Activated CD4-positive, alpha-beta memory T cell treated with anti-CD3 and anti-CD28 coated beads, Interleukin-2, amount 10 ng/mL, durations not matched to agents 7 days and 5 days (primary cell): ENCODE data around the gene PKHD1. TPM values are rescaled to one million over a fixed set of nuclear protein-coding genes. Genes with fewer than 3 reads are reported as not detected.

Experiments used
- CTCF ChIA-PET: fragments of 350-600 bp; sonication (Branson Sonifier 250); formaldehyde crosslinking; loops from one replicate; lab custom pipeline; 2021; ENCODE audit warnings: antibody characterized with exemption, inconsistent platforms; lab: Charles Lee
- POLR2A ChIA-PET: fragments of 350-600 bp; sonication (Branson Sonifier 250); formaldehyde crosslinking; loops from one replicate; lab custom pipeline; 2021; ENCODE audit warnings: antibody characterized with exemption; lab: Charles Lee
- DNase-seq: peaks from one replicate; pipeline ENCODE4 v3.0.0-alpha.2; 2020
- H3K27ac Mint-ChIP-seq: one replicate; pipeline ENCODE4 v1.8.0; 2021; ENCODE audit warnings: mild to moderate bottlenecking, mixed read lengths
- H3K27me3 Mint-ChIP-seq: one replicate; pipeline ENCODE4 v1.8.0; 2021; ENCODE audit warnings: mixed read lengths
- H3K36me3 Mint-ChIP-seq: one replicate; pipeline ENCODE4 v1.8.0; 2021; ENCODE audit warnings: low read depth, mixed read lengths
- H3K4me1 Mint-ChIP-seq: one replicate; pipeline ENCODE4 v1.8.0; 2021; ENCODE audit warnings: mixed read lengths
- H3K4me3 Mint-ChIP-seq: one replicate; pipeline ENCODE4 v1.8.0; 2021; ENCODE audit warnings: mild to moderate bottlenecking, mixed read lengths
- H3K9me3 Mint-ChIP-seq: one replicate; pipeline ENCODE4 v1.8.0; 2021; ENCODE audit warnings: mixed read lengths
- total RNA-seq, 2 experiments: library from RNA; stranded (reverse); gene quantifications; one replicate each; pipeline ENCODE4 v1.2.3, GENCODE V29; 2021

Gene PKHD1
- total RNA-seq, 2 experiments from 2014 or later, result not detected

GRCh38 chr6:52019092-52019491 is 68.3 kb downstream of the PKHD1 start:
- DNase-seq, result no peak
- ChIA-PET CTCF (interaction anchor here (1.6 kb wide), 1 partner anchor 32 kb away, joined by 3 read pairs; no protein-coding TSS in a partner anchor), POLR2A (no interaction called here)
- Mint-ChIP-seq H3K36me3 (no peaks in the 10 kb centered on the region), H3K27me3 (peaks cover 17% of the 10 kb centered on the region), H3K27ac (no peak overlapping the region), H3K9me3 (no peaks in the 10 kb centered on the region), H3K4me1 (no peaks in the 10 kb centered on the region), H3K4me3 (no peak overlapping the region)

DNA sequence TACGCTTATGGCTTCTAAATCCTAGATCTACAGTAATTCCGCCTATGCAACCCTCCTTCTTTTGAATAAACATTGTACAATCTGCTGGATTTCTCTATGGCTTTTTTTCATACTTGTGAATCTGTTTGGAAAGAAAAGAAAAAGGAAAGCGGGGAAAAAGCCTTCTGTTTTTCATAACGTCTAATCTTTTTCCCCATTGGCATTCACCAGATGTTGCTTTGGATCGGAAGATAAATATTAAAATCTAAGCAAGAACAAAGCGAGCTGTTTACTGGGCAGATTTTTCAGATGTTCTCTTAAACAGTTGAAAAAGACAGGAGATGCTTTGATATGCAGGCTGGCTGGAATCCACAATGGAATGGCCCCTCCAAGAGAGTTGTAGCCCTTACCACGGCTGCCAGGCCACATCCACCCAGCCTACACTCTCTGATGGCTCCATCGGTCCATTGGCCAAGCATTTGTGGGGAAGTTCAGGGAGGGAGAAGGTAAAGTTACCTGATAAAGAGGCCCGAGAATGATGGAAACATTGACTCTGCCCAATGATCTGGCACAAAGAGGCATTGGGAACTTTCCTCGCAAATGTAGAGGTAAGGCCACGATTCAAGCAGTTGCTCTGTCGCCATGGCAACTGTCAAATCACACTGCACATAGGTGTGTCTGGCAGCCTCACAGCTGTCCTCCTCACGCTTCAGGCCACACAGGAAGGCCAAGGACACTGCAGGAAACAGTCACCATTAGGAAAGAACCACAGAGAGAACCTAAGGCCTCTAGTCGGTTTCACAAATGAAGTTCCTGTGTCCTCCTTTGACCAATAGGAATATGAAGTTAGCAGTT is 70.3 kb downstream of the PKHD1 start:
- H3K36me3 Mint-ChIP-seq, result no peaks in the 10 kb centered on the region
- DNase-seq, result no peak
- H3K9me3 Mint-ChIP-seq, result no peaks in the 10 kb centered on the region
- POLR2A ChIA-PET, result no interaction called here
- no peak overlapping the region for H3K27ac Mint-ChIP-seq
- CTCF ChIA-PET, result interaction anchor here (1.3 kb wide), 1 partner anchor 32 kb away, joined by 3 read pairs; no protein-coding TSS in a partner anchor
- no peak overlapping the region for H3K4me3 Mint-ChIP-seq
- H3K4me1 Mint-ChIP-seq, result no peaks in the 10 kb centered on the region
- peaks cover 17% of the 10 kb centered on the region for H3K27me3 Mint-ChIP-seq

GRCh38 chr6:52015953-52016352 is 71.5 kb downstream of the PKHD1 start:
- Mint-ChIP-seq H3K36me3 (no peaks in the 10 kb centered on the region), H3K9me3 (no peaks in the 10 kb centered on the region), H3K4me3 (no peak overlapping the region), H3K4me1 (no peaks in the 10 kb centered on the region), H3K27ac (no peak overlapping the region), H3K27me3 (peaks cover 16% of the 10 kb centered on the region)
- POLR2A ChIA-PET, result no interaction called here
- no peak for DNase-seq
- CTCF ChIA-PET, result interaction anchor here (1.3 kb wide), 1 partner anchor 34 kb away, joined by 3 read pairs; no protein-coding TSS in a partner anchor

DNA sequence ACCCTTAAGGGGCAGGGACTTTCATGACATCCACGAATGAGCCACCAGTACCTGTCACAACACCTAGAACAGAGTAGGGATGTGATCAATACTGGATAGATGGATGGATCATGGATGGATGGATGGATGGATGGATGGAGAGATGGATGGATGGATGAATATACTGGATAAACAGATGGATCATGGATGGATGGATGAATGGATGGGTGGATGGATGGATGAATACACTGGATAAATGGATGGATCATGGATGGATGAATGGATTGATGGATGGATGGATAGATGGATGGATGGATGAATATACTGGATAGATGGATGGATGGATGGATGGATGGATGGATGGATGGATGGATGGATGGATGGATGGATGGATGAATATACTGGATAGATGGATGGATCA is 73.0 kb downstream of the PKHD1 start:
- CTCF ChIA-PET, result no interaction called here
- H3K27me3 Mint-ChIP-seq, result peaks cover 11% of the 10 kb centered on the region

GRCh38 chr6:52013035-52013434 is 74.4 kb downstream of the PKHD1 start:
- no peak for DNase-seq
- H3K4me1 Mint-ChIP-seq, result no peaks in the 10 kb centered on the region
- POLR2A ChIA-PET, result no interaction called here
- H3K27ac Mint-ChIP-seq, result no peak overlapping the region
- H3K9me3 Mint-ChIP-seq, result no peaks in the 10 kb centered on the region
- CTCF ChIA-PET, result no interaction called here
- no peak overlapping the region for H3K4me3 Mint-ChIP-seq
- H3K27me3 Mint-ChIP-seq, result peaks cover 11% of the 10 kb centered on the region
- no peaks in the 10 kb centered on the region for H3K36me3 Mint-ChIP-seq

More for the DNA sequence above, 73.0 kb downstream of the PKHD1 start:
- no peak overlapping the region for H3K4me3 Mint-ChIP-seq
- no peaks in the 10 kb centered on the region for H3K9me3 Mint-ChIP-seq
- POLR2A ChIA-PET, result no interaction called here
- no peaks in the 10 kb centered on the region for H3K4me1 Mint-ChIP-seq
- H3K36me3 Mint-ChIP-seq, result no peaks in the 10 kb centered on the region
- no peak overlapping the region for H3K27ac Mint-ChIP-seq
- DNase-seq, result no peak

GRCh38 chr6:52012582-52012981 is 74.8 kb downstream of the PKHD1 start:
- ChIA-PET CTCF (interaction anchor here (0.8 kb wide), 1 partner anchor 8 kb away, joined by 3 read pairs; no protein-coding TSS in a partner anchor), POLR2A (no interaction called here)
- Mint-ChIP-seq H3K9me3 (no peaks in the 10 kb centered on the region), H3K36me3 (no peaks in the 10 kb centered on the region), H3K27ac (no peak overlapping the region), H3K4me3 (no peak overlapping the region), H3K27me3 (peaks cover 11% of the 10 kb centered on the region), H3K4me1 (no peaks in the 10 kb centered on the region)
- no peak for DNase-seq

DNA sequence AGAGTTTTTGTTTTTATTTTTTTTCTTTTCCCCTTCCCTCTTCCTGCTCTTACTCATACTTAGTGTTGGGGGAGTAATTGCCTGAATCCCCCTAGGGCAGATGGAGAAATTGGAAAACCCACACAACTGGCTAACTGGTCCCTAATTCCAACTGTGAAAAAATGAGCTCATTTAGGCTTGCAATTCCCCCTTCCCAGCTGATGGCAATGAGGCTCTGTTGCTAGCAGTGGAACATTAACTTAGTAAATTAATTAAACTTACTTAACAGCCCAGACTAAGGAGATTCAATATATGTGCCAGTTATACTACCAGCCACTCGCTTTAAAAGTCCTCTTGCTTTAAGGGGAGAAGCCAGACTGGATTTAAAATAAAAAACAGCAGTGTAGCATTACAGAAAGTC is 76.6 kb downstream of the PKHD1 start:
- Mint-ChIP-seq H3K36me3 (no peaks in the 10 kb centered on the region), H3K9me3 (no peaks in the 10 kb centered on the region), H3K4me1 (no peaks in the 10 kb centered on the region), H3K4me3 (no peak overlapping the region), H3K27me3 (peaks cover 9% of the 10 kb centered on the region), H3K27ac (no peak overlapping the region)
- no peak for DNase-seq
- CTCF ChIA-PET, result interaction anchor here (1.5 kb wide), 1 partner anchor 10 kb away, joined by 5 read pairs; no protein-coding TSS in a partner anchor
- POLR2A ChIA-PET, result no interaction called here

- no peaks in the 10 kb centered on the region for H3K4me1 Mint-ChIP-seq
- H3K9me3 Mint-ChIP-seq, result no peaks in the 10 kb centered on the region
- peaks cover 12% of the 10 kb centered on the region for H3K27me3 Mint-ChIP-seq
- CTCF ChIA-PET, result interaction anchor here (1.5 kb wide), 1 partner anchor 10 kb away, joined by 5 read pairs; no protein-coding TSS in a partner anchor
- no peaks in the 10 kb centered on the region for H3K36me3 Mint-ChIP-seq
- DNase-seq, result no peak
- H3K27ac Mint-ChIP-seq, result no peak overlapping the region
- no peak overlapping the region for H3K4me3 Mint-ChIP-seq
- POLR2A ChIA-PET, result no interaction called here
Observed at GRCh38 chr6:52010145-52010544, 77.3 kb downstream of the PKHD1 start.

GRCh38 chr6:52009466-52010140 is 77.8 kb downstream of the PKHD1 start:
- Mint-ChIP-seq H3K27ac (no peak overlapping the region), H3K36me3 (no peaks in the 10 kb centered on the region), H3K4me1 (no peaks in the 10 kb centered on the region), H3K9me3 (no peaks in the 10 kb centered on the region), H3K27me3 (peaks cover 14% of the 10 kb centered on the region), H3K4me3 (no peak overlapping the region)
- ChIA-PET POLR2A (no interaction called here), CTCF (interaction anchor here (1.5 kb wide), 1 partner anchor 11 kb away, joined by 5 read pairs; no protein-coding TSS in a partner anchor)
- DNase-seq, result no peak

DNA sequence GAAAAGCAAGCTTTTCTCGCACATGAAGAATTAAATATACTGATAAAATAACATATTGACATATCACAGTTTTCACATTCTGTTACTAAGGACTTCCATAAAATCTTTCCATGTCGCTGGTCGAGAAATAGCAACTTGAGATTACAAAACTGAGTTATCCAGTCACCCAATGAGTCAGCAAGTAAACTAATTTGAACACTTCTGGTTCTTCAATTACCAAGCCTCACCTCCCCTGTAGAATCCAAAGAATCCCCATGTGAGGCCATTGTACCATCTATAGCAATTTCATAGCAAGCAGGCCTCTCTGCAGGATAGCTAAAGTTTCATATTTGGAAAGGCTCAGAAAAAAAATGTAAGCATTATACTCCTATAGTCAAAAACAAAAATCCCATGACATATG is 87.3 kb downstream of the PKHD1 start:
- Mint-ChIP-seq H3K27ac (no peak overlapping the region), H3K9me3 (no peaks in the 10 kb centered on the region), H3K27me3 (peaks cover 11% of the 10 kb centered on the region), H3K4me1 (no peaks in the 10 kb centered on the region), H3K36me3 (no peaks in the 10 kb centered on the region), H3K4me3 (no peak overlapping the region)
- POLR2A ChIA-PET, result no interaction called here
- CTCF ChIA-PET, result interaction anchor here (1.2 kb wide), 1 partner anchor 20 kb away, joined by 3 read pairs; no protein-coding TSS in a partner anchor
- DNase-seq, result no peak

- H3K27me3 Mint-ChIP-seq, result peaks cover 4% of the 10 kb centered on the region
- POLR2A ChIA-PET, result no interaction called here
- CTCF ChIA-PET, result no interaction called here
Observed at GRCh38 chr6:51996296-51996947, 91.0 kb downstream of the PKHD1 start.

GRCh38 chr6:51995214-51995755 is 92.1 kb downstream of the PKHD1 start:
- DNase-seq, result no peak
- H3K4me3 Mint-ChIP-seq, result no peak overlapping the region
- peaks cover 4% of the 10 kb centered on the region for H3K27me3 Mint-ChIP-seq
- H3K4me1 Mint-ChIP-seq, result no peaks in the 10 kb centered on the region
- ChIA-PET POLR2A (no interaction called here), CTCF (interaction anchor here (1.6 kb wide), 1 partner anchor 54 kb away, joined by 3 read pairs; no protein-coding TSS in a partner anchor)
- no peaks in the 10 kb centered on the region for H3K9me3 Mint-ChIP-seq
- H3K36me3 Mint-ChIP-seq, result no peaks in the 10 kb centered on the region
- H3K27ac Mint-ChIP-seq, result no peak overlapping the region

More at GRCh38 chr6:51996296-51996947, 91.0 kb downstream of the PKHD1 start:
- H3K4me3 Mint-ChIP-seq, result no peak overlapping the region
- no peaks in the 10 kb centered on the region for H3K36me3 Mint-ChIP-seq
- no peak for DNase-seq
- no peaks in the 10 kb centered on the region for H3K4me1 Mint-ChIP-seq
- H3K27ac Mint-ChIP-seq, result no peak overlapping the region
- no peaks in the 10 kb centered on the region for H3K9me3 Mint-ChIP-seq
